ENCODE results near the gene PPP6R3. TPM values are rescaled to one million over a fixed set of nuclear protein-coding genes. Genes with fewer than 3 reads are reported as not detected.
A peak's percentile ranks its signal among the peaks of the same experiment; 100 is the strongest.
"Not testable (repeated sequence)": the region's sequence is repeated elsewhere in the genome, so short reads cannot be mapped to it uniquely, and the experiment has no call there.

PPP6R3 gene
- total RNA-seq, 1 experiment from 2014 or later: 138 TPM

- Histone ChIP-seq H3K79me1 (ENCODE audit: insufficient read depth, low read depth, low read length, poor library complexity, severe bottlenecking) (peaks cover 15% of the 10 kb centered on the region), H3K23me2 (ENCODE audit: insufficient read length, low read depth, low read length, poor library complexity, severe bottlenecking) (no peaks in the 10 kb centered on the region), H3K18ac (ENCODE audit: insufficient read length, low read depth, low read length) (no peak overlapping the region), H3K27ac (ENCODE audit: insufficient read length, low read depth, low read length) (no peak overlapping the region), H4K8ac (replicated peaks; ENCODE audit: insufficient read length, low read depth, low read length) (no peak overlapping the region), H3K4me2 (ENCODE audit: insufficient read depth, insufficient read length, low read length) (peak overlapping the region; percentile 47), H3T11ph (ENCODE audit: low read length) (no peak overlapping the region), H3K23ac (ENCODE audit: insufficient read length, low read depth, low read length) (no peak overlapping the region), H2BK5ac (ENCODE audit: insufficient read length, low read length) (no peak overlapping the region), H2BK20ac (ENCODE audit: low read depth, low read length, poor library complexity, severe bottlenecking) (no peak overlapping the region), H3K14ac (ENCODE audit: insufficient read depth, low read length) (no peak overlapping the region), H3K27me3 (ENCODE audit: insufficient read depth, low read length) (no peaks in the 10 kb centered on the region), H3K9me3 (ENCODE audit: control insufficient read depth, low read depth, low read length) (no peaks in the 10 kb centered on the region), H2BK120ac (ENCODE audit: low read depth, low read length, poor library complexity, severe bottlenecking) (no peak overlapping the region), H4K20me1 (ENCODE audit: control insufficient read depth, insufficient read depth, insufficient read length) (no peaks in the 10 kb centered on the region), H3K4me1 (ENCODE audit: insufficient read depth, low read length) (peaks cover 20% of the 10 kb centered on the region), H3K9ac (ENCODE audit: extremely low read depth, insufficient read length, low read length) (no peak overlapping the region), H4K5ac (ENCODE audit: insufficient read length, low read depth, low read length) (no peak overlapping the region), H2BK12ac (ENCODE audit: insufficient read length, low read depth, low read length) (no peak overlapping the region), H2AK5ac (ENCODE audit: insufficient read length, low read length) (no peak overlapping the region), H2BK15ac (ENCODE audit: low read depth, low read length) (no peak overlapping the region), H3K56ac (ENCODE audit: insufficient read length, low read depth, low read length) (no peak overlapping the region), H3K4ac (ENCODE audit: low read depth, low read length) (no peak overlapping the region), H4K91ac (ENCODE audit: insufficient read length, low read depth, low read length) (no peak overlapping the region), H3K79me2 (ENCODE audit: insufficient read depth, low read length) (peaks cover 5% of the 10 kb centered on the region; the same call in 1 of the 2 replicates), H2AFZ (ENCODE audit: low read length) (no peak overlapping the region)
- TF ChIP-seq, protein P1, sequence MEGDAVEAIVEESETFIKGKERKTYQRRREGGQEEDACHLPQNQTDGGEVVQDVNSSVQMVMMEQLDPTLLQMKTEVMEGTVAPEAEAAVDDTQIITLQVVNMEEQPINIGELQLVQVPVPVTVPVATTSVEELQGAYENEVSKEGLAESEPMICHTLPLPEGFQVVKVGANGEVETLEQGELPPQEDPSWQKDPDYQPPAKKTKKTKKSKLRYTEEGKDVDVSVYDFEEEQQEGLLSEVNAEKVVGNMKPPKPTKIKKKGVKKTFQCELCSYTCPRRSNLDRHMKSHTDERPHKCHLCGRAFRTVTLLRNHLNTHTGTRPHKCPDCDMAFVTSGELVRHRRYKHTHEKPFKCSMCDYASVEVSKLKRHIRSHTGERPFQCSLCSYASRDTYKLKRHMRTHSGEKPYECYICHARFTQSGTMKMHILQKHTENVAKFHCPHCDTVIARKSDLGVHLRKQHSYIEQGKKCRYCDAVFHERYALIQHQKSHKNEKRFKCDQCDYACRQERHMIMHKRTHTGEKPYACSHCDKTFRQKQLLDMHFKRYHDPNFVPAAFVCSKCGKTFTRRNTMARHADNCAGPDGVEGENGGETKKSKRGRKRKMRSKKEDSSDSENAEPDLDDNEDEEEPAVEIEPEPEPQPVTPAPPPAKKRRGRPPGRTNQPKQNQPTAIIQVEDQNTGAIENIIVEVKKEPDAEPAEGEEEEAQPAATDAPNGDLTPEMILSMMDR (conservative IDR thresholded peaks at IDR 0.05): no peak
- H3K9me3 Mint-ChIP-seq: peaks cover 0 to 4% of the 10 kb centered on the region in 2 experiments; a peak in 1 of 5 replicates
- peaks cover 63 to 65% of the 10 kb centered on the region in 2 experiments for H3K4me1 Mint-ChIP-seq
- H3K4me3 Mint-ChIP-seq: peak overlapping the region in 1 of 2 experiments; percentile 33; a peak in 2 of 5 replicates
- H3K27ac Mint-ChIP-seq: peak overlapping the region in 2 of 3 experiments; percentile 11 to 44; a peak in 3 of 7 replicates
- no peak for DNase-seq
- no CpG with 5 or more reads among the region's 2 CpGs for WGBS (ENCODE audit: extremely low coverage, insufficient read length, low lambda C conversion rate)
- H3K36me3 Mint-ChIP-seq (ENCODE audit: insufficient read depth in 1 of 3, low read depth in 3 of 3): peaks cover 35 to 64% (median 54%) of the 10 kb centered on the region in 3 experiments; a peak in 6 of 7 replicates
- H3K27me3 Mint-ChIP-seq (ENCODE audit: low read depth): no peaks in the 10 kb centered on the region
These were observed 78.8 kb downstream of the PPP6R3 start for GRCh38 chr11:68539395-68539794.

- not testable (repeated sequence) for H2BK20ac ChIP-seq (ENCODE audit: low read depth, low read length, poor library complexity, severe bottlenecking); H3K14ac ChIP-seq (ENCODE audit: insufficient read depth, low read length); H3K27me3 Mint-ChIP-seq (ENCODE audit: low read depth); H3T11ph ChIP-seq (ENCODE audit: low read length); H3K27me3 ChIP-seq (ENCODE audit: insufficient read depth, low read length); H2AFZ ChIP-seq (ENCODE audit: low read length); H4K8ac ChIP-seq (replicated peaks; ENCODE audit: insufficient read length, low read depth, low read length); H3K23me2 ChIP-seq (ENCODE audit: insufficient read length, low read depth, low read length, poor library complexity, severe bottlenecking); H4K91ac ChIP-seq (ENCODE audit: insufficient read length, low read depth, low read length); H3K23ac ChIP-seq (ENCODE audit: insufficient read length, low read depth, low read length); H3K56ac ChIP-seq (ENCODE audit: insufficient read length, low read depth, low read length); H2BK5ac ChIP-seq (ENCODE audit: insufficient read length, low read length); H4K20me1 ChIP-seq (ENCODE audit: control insufficient read depth, insufficient read depth, insufficient read length); H3K9me3 Mint-ChIP-seq; H2BK15ac ChIP-seq (ENCODE audit: low read depth, low read length); H2AK5ac ChIP-seq (ENCODE audit: insufficient read length, low read length); H3K79me2 ChIP-seq (ENCODE audit: insufficient read depth, low read length); H3K9me3 ChIP-seq (ENCODE audit: control insufficient read depth, low read depth, low read length); H3K9ac ChIP-seq (ENCODE audit: extremely low read depth, insufficient read length, low read length); H3K18ac ChIP-seq (ENCODE audit: insufficient read length, low read depth, low read length); H2BK12ac ChIP-seq (ENCODE audit: insufficient read length, low read depth, low read length); H3K4ac ChIP-seq (ENCODE audit: low read depth, low read length); H4K5ac ChIP-seq (ENCODE audit: insufficient read length, low read depth, low read length); H2BK120ac ChIP-seq (ENCODE audit: low read depth, low read length, poor library complexity, severe bottlenecking); H3K27ac ChIP-seq (ENCODE audit: insufficient read length, low read depth, low read length)
- H3K4me1 ChIP-seq (ENCODE audit: insufficient read depth, low read length): peaks cover 20% of the 10 kb centered on the region
- H3K79me1 ChIP-seq (ENCODE audit: insufficient read depth, low read depth, low read length, poor library complexity, severe bottlenecking): peaks cover 15% of the 10 kb centered on the region
- H3K4me2 ChIP-seq (ENCODE audit: insufficient read depth, insufficient read length, low read length): peak overlapping the region; percentile 41
- DNase-seq: peak; percentile 50
- H3K36me3 Mint-ChIP-seq (ENCODE audit: insufficient read depth in 1 of 3, low read depth in 3 of 3): peaks cover 35 to 70% (median 60%) of the 10 kb centered on the region in 3 experiments; a peak in 6 of 7 replicates
- WGBS (ENCODE audit: extremely low coverage, insufficient read length, low lambda C conversion rate): no CpG with 5 or more reads among the region's 7 CpGs
- peaks cover 56 to 62% of the 10 kb centered on the region in 2 experiments for H3K4me1 Mint-ChIP-seq
- H3K4me3 Mint-ChIP-seq: peak overlapping the region; percentile 30 to 33; a peak in 3 of 5 replicates
- H3K27ac Mint-ChIP-seq: peak overlapping the region in 1 of 3 experiments; percentile 47; a peak in 1 of 7 replicates
These were observed 80.0 kb downstream of the PPP6R3 start for GRCh38 chr11:68540504-68540903.

Measured in H9 (cell line).